ENCODE results near the gene TENM4.

The TENM4 gene

GRCh38 chr11:79261684-79262083, 179.1 kb downstream of the TENM4 start:
- TF ChIP-seq TAF1 (IDR thresholded peaks at IDR 0.05; ENCODE audit: borderline replicate concordance, insufficient read depth, low read length) (no peak), REST (IDR thresholded peaks at IDR 0.05; ENCODE audit: insufficient read depth in 1 of 2, low read depth in 2 of 2, low read length in 2 of 2) (no peak), POLR2AphosphoS5 (IDR thresholded peaks at IDR 0.05; ENCODE audit: low read depth, low read length) (no peak), FOXP2 (optimal IDR thresholded peaks at IDR 0.05; ENCODE audit: borderline replicate concordance, extremely low read depth, extremely low read length, insufficient read depth) (no peak), SIN3A (IDR thresholded peaks at IDR 0.05; ENCODE audit: borderline replicate concordance, insufficient read depth, low read length) (no peak)

GRCh38 chr11:79259800-79260199, 181.0 kb downstream of the TENM4 start:
- TF ChIP-seq FOXP2 (optimal IDR thresholded peaks at IDR 0.05; ENCODE audit: borderline replicate concordance, extremely low read depth, extremely low read length, insufficient read depth), result no peak
- no peak for TF ChIP-seq SIN3A (IDR thresholded peaks at IDR 0.05; ENCODE audit: borderline replicate concordance, insufficient read depth, low read length)
- TF ChIP-seq REST (IDR thresholded peaks at IDR 0.05; ENCODE audit: insufficient read depth in 1 of 2, low read depth in 2 of 2, low read length in 2 of 2), result no peak
- TF ChIP-seq TAF1 (IDR thresholded peaks at IDR 0.05; ENCODE audit: borderline replicate concordance, insufficient read depth, low read length), result no peak
- TF ChIP-seq POLR2AphosphoS5 (IDR thresholded peaks at IDR 0.05; ENCODE audit: low read depth, low read length), result no peak

- TF ChIP-seq TAF1 (IDR thresholded peaks at IDR 0.05; ENCODE audit: borderline replicate concordance, insufficient read depth, low read length) (no peak), REST (IDR thresholded peaks at IDR 0.05; ENCODE audit: insufficient read depth in 1 of 2, low read depth in 2 of 2, low read length in 2 of 2) (no peak), SIN3A (IDR thresholded peaks at IDR 0.05; ENCODE audit: borderline replicate concordance, insufficient read depth, low read length) (no peak), FOXP2 (optimal IDR thresholded peaks at IDR 0.05; ENCODE audit: borderline replicate concordance, extremely low read depth, extremely low read length, insufficient read depth) (no peak), POLR2AphosphoS5 (IDR thresholded peaks at IDR 0.05; ENCODE audit: low read depth, low read length) (no peak)
These were observed 182.3 kb downstream of the TENM4 start for GRCh38 chr11:79258576-79258975.

- peak; percentile 57 to 83; a peak in 3 of 4 replicates for TF ChIP-seq REST (IDR thresholded peaks at IDR 0.05; ENCODE audit: insufficient read depth in 1 of 2, low read depth in 2 of 2, low read length in 2 of 2)
- TF ChIP-seq SIN3A (IDR thresholded peaks at IDR 0.05; ENCODE audit: borderline replicate concordance, insufficient read depth, low read length), result no peak
- no peak for TF ChIP-seq FOXP2 (optimal IDR thresholded peaks at IDR 0.05; ENCODE audit: borderline replicate concordance, extremely low read depth, extremely low read length, insufficient read depth)
- no peak for TF ChIP-seq POLR2AphosphoS5 (IDR thresholded peaks at IDR 0.05; ENCODE audit: low read depth, low read length)
These were observed 184.9 kb downstream of the TENM4 start for GRCh38 chr11:79255965-79256364.

GRCh38 chr11:79253280-79253679, 187.6 kb downstream of the TENM4 start:
- TF ChIP-seq REST (IDR thresholded peaks at IDR 0.05; ENCODE audit: insufficient read depth in 1 of 2, low read depth in 2 of 2, low read length in 2 of 2), result no peak
- no peak for TF ChIP-seq POLR2AphosphoS5 (IDR thresholded peaks at IDR 0.05; ENCODE audit: low read depth, low read length)
- no peak for TF ChIP-seq SIN3A (IDR thresholded peaks at IDR 0.05; ENCODE audit: borderline replicate concordance, insufficient read depth, low read length)
- no peak for TF ChIP-seq TAF1 (IDR thresholded peaks at IDR 0.05; ENCODE audit: borderline replicate concordance, insufficient read depth, low read length)
- no peak for TF ChIP-seq FOXP2 (optimal IDR thresholded peaks at IDR 0.05; ENCODE audit: borderline replicate concordance, extremely low read depth, extremely low read length, insufficient read depth)
